ENCODE results near the gene ATG4A.

Gene ATG4A

DNA sequence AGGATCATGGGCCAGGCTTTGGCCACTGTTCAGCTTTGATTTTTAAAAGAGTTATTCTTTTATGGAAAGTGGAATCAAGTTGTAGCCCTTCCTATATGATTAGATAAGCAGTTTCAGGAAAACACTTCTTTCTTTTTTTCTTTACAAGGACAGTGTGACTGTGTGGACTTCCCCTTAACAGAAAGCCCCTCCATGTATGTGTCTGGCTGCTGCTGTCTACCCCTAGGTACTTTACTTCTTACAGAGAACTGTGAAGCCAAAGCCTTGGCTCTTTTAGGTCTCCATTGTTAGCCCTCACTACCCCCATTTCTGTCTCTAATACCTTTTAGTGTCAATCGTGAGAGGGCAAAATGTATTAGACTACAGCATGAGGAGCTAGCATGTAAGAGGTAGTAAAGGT is 27.6 kb upstream of the ATG4A start:
- TF ChIP-seq, protein P1, sequence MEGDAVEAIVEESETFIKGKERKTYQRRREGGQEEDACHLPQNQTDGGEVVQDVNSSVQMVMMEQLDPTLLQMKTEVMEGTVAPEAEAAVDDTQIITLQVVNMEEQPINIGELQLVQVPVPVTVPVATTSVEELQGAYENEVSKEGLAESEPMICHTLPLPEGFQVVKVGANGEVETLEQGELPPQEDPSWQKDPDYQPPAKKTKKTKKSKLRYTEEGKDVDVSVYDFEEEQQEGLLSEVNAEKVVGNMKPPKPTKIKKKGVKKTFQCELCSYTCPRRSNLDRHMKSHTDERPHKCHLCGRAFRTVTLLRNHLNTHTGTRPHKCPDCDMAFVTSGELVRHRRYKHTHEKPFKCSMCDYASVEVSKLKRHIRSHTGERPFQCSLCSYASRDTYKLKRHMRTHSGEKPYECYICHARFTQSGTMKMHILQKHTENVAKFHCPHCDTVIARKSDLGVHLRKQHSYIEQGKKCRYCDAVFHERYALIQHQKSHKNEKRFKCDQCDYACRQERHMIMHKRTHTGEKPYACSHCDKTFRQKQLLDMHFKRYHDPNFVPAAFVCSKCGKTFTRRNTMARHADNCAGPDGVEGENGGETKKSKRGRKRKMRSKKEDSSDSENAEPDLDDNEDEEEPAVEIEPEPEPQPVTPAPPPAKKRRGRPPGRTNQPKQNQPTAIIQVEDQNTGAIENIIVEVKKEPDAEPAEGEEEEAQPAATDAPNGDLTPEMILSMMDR (IDR thresholded peaks at IDR 0.05; ENCODE audit: low read depth, low read length, missing control alignments): no peak
- no peak for DNase-seq (ENCODE audit: extremely low read depth, low read depth)
- H3K4me3 ChIP-seq (replicated peaks; ENCODE audit: low read depth, low read length): no peak overlapping the region

DNA sequence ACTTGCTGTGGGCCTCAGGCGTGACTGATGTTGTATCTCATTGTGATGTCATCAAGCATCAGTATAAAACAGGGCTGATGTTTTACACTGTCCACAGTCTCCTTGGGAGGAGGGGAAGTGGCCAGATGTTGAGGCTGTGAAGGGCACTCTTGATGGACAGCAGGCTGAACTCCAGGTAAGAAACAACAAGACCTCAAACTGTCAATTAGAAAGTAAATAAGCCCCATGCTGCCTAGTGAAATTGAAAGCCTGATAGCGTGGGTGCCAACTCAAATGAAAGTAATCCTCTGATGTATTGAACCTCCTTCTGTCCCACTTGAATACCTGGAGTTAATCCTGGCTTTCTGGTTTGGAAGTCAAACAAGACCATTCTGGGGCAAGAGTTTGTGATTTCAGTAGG is 27.0 kb upstream of the ATG4A start:
- no peak overlapping the region for H3K4me3 ChIP-seq (replicated peaks; ENCODE audit: low read depth, low read length)
- no peak for DNase-seq (ENCODE audit: extremely low read depth, low read depth)
- TF ChIP-seq, protein P1 (IDR thresholded peaks at IDR 0.05; ENCODE audit: low read depth, low read length, missing control alignments): no peak

DNA sequence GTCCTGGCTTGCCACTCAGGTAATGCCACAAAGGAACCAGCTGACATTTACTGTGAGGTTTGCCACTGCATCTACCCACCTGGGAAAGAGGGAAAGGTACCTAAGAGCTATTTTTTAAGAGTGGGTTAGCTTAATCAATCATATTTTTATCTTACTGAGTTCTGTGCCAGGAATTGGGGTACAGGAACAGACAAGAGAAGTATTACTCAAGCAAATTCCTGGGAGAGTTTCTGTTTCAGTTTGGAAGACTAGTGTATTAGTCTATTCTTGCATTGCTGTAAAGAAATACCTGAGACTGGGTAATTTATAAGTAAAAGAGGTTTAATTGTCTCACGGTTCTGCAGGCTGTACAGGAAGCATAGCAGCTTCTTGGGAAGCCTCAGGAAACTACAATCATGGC is 23.5 kb upstream of the ATG4A start:
- DNase-seq (ENCODE audit: extremely low read depth, low read depth): no peak
- H3K4me3 ChIP-seq (replicated peaks; ENCODE audit: low read depth, low read length): no peak overlapping the region
- TF ChIP-seq, protein P1 (IDR thresholded peaks at IDR 0.05; ENCODE audit: low read depth, low read length, missing control alignments): no peak

DNA sequence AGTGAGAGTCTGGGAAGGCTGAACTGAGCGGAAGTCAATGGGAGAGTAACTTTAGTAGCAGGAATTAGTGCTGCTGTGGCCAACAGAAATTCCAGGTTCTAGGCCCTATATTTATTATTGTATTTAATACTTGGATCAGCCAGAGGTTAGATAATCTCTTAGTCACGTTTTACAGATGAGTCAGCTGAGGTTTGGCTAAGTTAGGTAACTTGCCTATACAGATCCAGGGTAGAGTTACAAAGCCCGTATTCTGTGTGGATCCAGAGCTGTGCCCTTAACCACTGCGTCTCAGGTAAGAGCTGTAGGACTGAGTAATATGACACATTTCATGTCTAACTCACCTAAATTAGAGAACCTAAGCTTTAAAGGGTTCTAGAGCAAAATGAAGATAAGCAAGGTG is 20.7 kb upstream of the ATG4A start:
- peak; percentile 2 for DNase-seq (ENCODE audit: extremely low read depth, low read depth)
- no peak overlapping the region for H3K4me3 ChIP-seq (replicated peaks; ENCODE audit: low read depth, low read length)
- TF ChIP-seq, protein P1 (IDR thresholded peaks at IDR 0.05; ENCODE audit: low read depth, low read length, missing control alignments): no peak

DNA sequence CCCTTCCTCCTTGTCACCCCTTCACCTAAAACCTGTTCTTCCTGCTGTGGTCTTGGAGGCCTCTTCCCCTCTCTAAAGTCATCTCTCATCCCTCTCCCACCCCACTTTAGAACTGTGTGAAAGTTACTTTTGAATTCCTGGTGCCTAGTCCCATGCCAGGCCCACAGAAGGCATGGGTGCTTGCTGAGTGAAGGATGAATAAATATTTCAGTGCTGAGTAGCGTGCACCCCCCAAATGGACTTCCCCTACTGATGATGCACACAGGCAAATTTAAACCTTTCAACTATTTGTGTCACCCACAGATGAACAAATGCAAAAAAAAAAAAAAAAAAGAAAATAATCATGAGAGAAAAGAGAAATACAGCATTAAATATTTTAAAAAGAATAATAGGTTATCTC is 20.0 kb upstream of the ATG4A start:
- TF ChIP-seq, protein P1 (IDR thresholded peaks at IDR 0.05; ENCODE audit: low read depth, low read length, missing control alignments): no peak
- no peak overlapping the region for H3K4me3 ChIP-seq (replicated peaks; ENCODE audit: low read depth, low read length)
- DNase-seq (ENCODE audit: extremely low read depth, low read depth): no peak

DNA sequence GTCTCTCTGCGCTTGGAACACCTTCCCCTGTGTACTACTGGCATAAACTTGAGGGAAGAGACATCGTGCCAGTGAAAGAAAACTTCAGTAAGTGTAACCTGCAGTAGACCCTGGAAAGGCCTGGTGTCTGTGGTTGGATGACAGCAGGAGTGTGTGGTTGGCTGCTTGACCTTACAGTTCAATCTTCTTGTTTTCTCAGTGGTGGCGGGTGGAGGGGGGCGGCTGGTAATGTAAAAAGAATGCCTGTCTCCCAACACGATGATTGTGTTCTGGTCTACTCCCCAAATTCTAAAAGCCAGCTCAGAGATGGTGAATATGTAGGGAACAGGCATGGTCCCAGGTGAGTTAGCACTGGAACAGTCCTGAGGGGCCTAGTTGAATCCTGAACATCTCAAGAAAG is 18.8 kb upstream of the ATG4A start:
- TF ChIP-seq, protein P1 (IDR thresholded peaks at IDR 0.05; ENCODE audit: low read depth, low read length, missing control alignments): no peak
- no peak for DNase-seq (ENCODE audit: extremely low read depth, low read depth)
- H3K4me3 ChIP-seq (replicated peaks; ENCODE audit: low read depth, low read length): no peak overlapping the region

GRCh38 chrX:108081110-108081509 is 10.5 kb upstream of the ATG4A start:
- no peak for DNase-seq (ENCODE audit: extremely low read depth, low read depth)
- H3K4me3 ChIP-seq (replicated peaks; ENCODE audit: low read depth, low read length): no peak overlapping the region
- TF ChIP-seq, protein P1 (IDR thresholded peaks at IDR 0.05; ENCODE audit: low read depth, low read length, missing control alignments): no peak
